ENCODE results near the gene NBEAL2. TPM values are rescaled to one million over a fixed set of nuclear protein-coding genes. Genes with fewer than 3 reads are reported as not detected.

NBEAL2 gene
- total RNA-seq, 1 donor from 2014 or later: 12.6 TPM

GRCh38 chr3:46982546-46982945 lies 3.1 kb downstream of the NBEAL2 start:
- Histone ChIP-seq H3K27ac (replicated peaks) (peak overlapping the region; percentile 94), H3K9me3 (replicated peaks) (no peaks in the 10 kb centered on the region), H3K4me3 (peak overlapping the region; percentile 83), H3K36me3 (no peaks in the 10 kb centered on the region), H3K27me3 (ENCODE audit: low read depth) (no peaks in the 10 kb centered on the region), H3K4me1 (peaks cover 66% of the 10 kb centered on the region)
- DNase-seq: peak; percentile 9
- intact Hi-C loops (cut with micrococcal nuclease): no loop called here
- TF ChIP-seq CTCF (IDR thresholded peaks at IDR 0.05; ENCODE audit: borderline replicate concordance): no peak

- Histone ChIP-seq H3K4me3 (no peak overlapping the region), H3K36me3 (no peaks in the 10 kb centered on the region), H3K27ac (replicated peaks) (no peak overlapping the region), H3K9me3 (replicated peaks) (no peaks in the 10 kb centered on the region), H3K4me1 (peaks cover 66% of the 10 kb centered on the region), H3K27me3 (ENCODE audit: low read depth) (no peaks in the 10 kb centered on the region)
- no peak for TF ChIP-seq CTCF (IDR thresholded peaks at IDR 0.05; ENCODE audit: borderline replicate concordance)
- intact Hi-C loops (cut with micrococcal nuclease): no loop called here
- no peak for DNase-seq
Observed at GRCh38 chr3:46984591-46985459, 5.4 kb downstream of the NBEAL2 start.

GRCh38 chr3:46985588-46985987 lies 6.1 kb downstream of the NBEAL2 start:
- Histone ChIP-seq H3K4me3 (no peak overlapping the region), H3K27me3 (ENCODE audit: low read depth) (no peaks in the 10 kb centered on the region), H3K27ac (replicated peaks) (peak overlapping the region; percentile 12), H3K9me3 (replicated peaks) (no peaks in the 10 kb centered on the region), H3K36me3 (no peaks in the 10 kb centered on the region), H3K4me1 (peaks cover 59% of the 10 kb centered on the region)
- no peak for DNase-seq
- intact Hi-C loops (cut with micrococcal nuclease): no loop called here
- no peak for TF ChIP-seq CTCF (IDR thresholded peaks at IDR 0.05; ENCODE audit: borderline replicate concordance)

DNA sequence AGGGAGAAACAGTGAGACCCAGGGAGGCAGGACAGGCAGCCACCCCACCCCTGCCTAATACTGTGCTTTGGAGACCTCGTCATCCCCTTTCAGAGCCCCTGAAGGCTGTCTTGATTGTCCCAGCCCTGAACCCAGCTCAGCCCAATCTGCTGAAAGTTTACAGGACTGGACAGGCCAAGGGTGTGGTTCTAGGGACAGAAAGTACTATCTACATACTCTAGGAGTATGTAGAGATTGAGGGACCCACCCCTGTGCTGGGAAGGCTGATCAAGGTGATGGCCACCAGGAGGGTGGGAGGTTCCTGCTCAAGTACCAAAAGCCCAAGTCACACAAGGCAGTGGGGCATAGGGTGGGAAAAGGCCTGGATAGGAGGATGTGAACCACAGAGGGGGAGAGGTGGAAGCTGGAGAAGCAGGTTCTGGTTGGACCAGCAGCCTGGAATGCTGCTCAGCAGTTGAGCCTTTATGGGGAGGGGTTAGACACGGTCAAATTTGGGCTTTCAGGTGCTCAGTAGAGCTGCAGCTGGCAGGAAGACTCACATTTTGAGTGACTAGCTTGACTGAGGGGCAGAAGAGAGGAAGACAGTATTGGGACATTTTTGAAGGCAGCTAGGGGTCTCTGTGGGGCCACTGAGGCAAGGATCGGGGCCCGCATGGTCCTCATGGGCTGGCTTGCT lies 6.7 kb downstream of the NBEAL2 start:
- intact Hi-C loops (cut with micrococcal nuclease): no loop called here
- Histone ChIP-seq H3K4me3 (no peak overlapping the region), H3K4me1 (peaks cover 54% of the 10 kb centered on the region), H3K9me3 (replicated peaks) (no peaks in the 10 kb centered on the region), H3K27ac (replicated peaks) (peak overlapping the region; percentile 63), H3K27me3 (ENCODE audit: low read depth) (no peaks in the 10 kb centered on the region), H3K36me3 (no peaks in the 10 kb centered on the region)
- TF ChIP-seq CTCF (IDR thresholded peaks at IDR 0.05; ENCODE audit: borderline replicate concordance): no peak
- no peak for DNase-seq

DNA sequence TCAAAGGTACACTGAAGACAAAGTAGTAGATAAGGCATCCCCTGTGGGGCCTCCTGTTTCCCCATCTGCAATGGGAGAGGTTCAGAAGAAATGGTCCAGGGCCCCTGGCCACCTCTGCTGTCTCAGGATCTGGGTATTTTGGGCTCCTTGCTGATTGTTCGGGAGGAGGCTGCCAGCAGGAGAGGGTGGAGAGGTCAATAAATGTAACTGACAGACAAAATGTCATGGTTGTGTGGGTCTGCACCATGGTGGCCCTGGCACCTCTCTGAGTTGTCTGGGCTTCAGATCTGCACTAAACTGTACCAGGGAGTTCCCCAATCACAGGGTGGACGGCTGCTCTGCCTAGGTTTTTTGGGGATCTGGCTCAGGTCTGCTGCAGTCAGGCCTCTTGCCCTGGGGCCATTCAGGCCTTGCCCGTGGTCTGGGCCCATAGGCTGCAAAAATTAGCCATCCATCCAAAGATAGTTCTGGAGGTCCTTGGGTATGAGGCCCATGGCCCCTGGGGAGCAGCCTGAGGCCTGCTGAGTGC lies 7.4 kb downstream of the NBEAL2 start:
- Histone ChIP-seq H3K27ac (replicated peaks) (peak overlapping the region; percentile 63), H3K27me3 (ENCODE audit: low read depth) (no peaks in the 10 kb centered on the region), H3K4me1 (peaks cover 48% of the 10 kb centered on the region), H3K4me3 (no peak overlapping the region), H3K9me3 (replicated peaks) (no peaks in the 10 kb centered on the region), H3K36me3 (no peaks in the 10 kb centered on the region)
- no peak for DNase-seq
- intact Hi-C loops (cut with micrococcal nuclease): no loop called here
- no peak for TF ChIP-seq CTCF (IDR thresholded peaks at IDR 0.05; ENCODE audit: borderline replicate concordance)
